GM19372 (cell line): Measurements from ENCODE around the gene WEE2.
"Not testable (repeated sequence)": the region's sequence is repeated elsewhere in the genome, so short reads cannot be mapped to it uniquely, and the experiment has no call there.

Source experiments
- ATAC-seq: cut with Tn5 transposase; IDR thresholded peaks from one replicate; pipeline ENCODE4 v1.9.1; 2021; ENCODE audit warnings: mild to moderate bottlenecking, low read depth, moderate library complexity; ENCODE audit not compliant: unreplicated experiment

Gene WEE2

DNA sequence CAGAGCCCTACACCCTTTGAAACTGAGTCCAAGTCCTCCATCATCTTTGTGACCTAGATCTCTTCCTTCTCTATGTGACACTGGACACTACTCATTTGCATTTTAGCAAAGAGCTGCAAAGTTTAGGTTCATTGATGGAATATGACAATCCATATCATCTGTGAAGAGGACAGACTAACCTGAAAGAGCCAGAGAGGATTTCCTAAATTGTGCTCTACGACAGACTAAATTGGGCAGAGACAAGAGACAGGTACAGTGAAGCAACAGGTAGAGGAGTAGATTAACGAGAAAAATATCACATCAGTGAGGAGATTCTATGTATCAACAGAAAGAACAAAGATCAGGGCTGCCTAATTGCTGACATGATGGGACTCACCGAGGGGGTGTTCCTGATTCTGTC is 55.6 kb downstream of the WEE2 start, which contains the start of gene TAS2R3:
TSS of gene TAS2R3 (plus strand) at position 301 of the 400 bp plus-strand sequence. CDS start at position 363, 62 bp downstream.
- no peak for ATAC-seq

DNA sequence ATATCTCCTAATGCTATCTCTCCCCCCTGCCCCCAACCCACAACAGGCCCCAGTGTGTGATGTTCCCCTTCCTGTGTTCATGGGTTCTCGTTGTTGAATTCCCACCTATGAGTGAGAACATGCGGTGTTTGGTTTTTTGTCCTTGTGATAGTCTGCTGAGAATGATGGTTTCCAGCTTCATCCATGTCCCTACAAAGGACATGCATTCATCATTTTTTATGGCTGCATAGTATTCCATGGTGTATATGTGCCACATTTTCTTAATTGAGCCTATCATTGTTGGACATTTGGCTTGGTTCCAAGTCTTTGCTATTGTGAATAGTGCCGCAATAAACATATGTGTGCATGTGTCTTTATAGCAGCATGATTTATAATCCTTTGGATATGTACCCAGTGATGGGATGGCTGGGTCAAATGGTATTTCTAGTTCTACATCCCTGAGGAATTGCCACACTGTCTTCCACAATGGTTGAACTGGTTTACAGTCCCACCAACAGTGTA is 62.0 kb downstream of the WEE2 start:
- not testable (repeated sequence) for ATAC-seq

DNA sequence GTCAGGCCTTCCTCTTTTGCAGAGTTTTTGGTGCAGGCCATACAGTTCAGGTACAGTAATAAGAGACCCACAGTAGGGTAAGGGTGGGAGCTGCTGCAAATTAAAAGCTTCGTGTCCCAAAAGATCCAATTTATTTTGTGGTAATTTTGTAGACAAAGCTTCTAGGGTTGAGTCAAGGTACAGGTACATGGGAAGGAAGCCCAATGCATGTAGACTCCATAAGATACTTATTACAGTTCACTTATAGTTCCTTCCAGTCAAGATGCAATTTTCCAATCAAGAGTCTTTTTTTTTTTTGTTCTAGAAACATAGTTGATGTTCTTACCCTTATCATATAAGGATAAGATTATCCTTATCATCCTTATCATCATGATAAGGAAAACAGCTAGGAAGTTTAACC is 68.2 kb downstream of the WEE2 start, which contains the start of gene TAS2R4:
TSS of gene TAS2R4 (plus strand) at position 301 of the 400 bp plus-strand sequence. CDS start 1,815 bp downstream, outside the sequence.
- ATAC-seq, result no peak
